Hepatocyte (in vitro differentiated cells): ENCODE measurements around the gene COX5A. TPM values are rescaled to one million over a fixed set of nuclear protein-coding genes. Genes with fewer than 3 reads are reported as not detected.
"Not testable (repeated sequence)": the region's sequence is repeated elsewhere in the genome, so short reads cannot be mapped to it uniquely, and the experiment has no call there.

Experiments
- DNase-seq: peaks from one replicate; pipeline ENCODE4 v3.0.0-alpha.2; 2016; ENCODE audit warnings: low spot score
- H2AFZ ChIP-seq: fragments of 200-600 bp; sonication (generic); 2 replicates; pipeline ENCODE4 v1.6.0; 2016; ENCODE audit warnings: antibody characterized with exemption, mild to moderate bottlenecking
- H3K27ac ChIP-seq: fragments of 200-600 bp; sonication (generic); 2 replicates; pipeline ENCODE4 v1.5.1; 2016; ENCODE audit warnings: mild to moderate bottlenecking
- H3K27me3 ChIP-seq: fragments of 200-600 bp; sonication (generic); 2 replicates; pipeline ENCODE4 v1.6.1; 2016
- H3K36me3 ChIP-seq: fragments of 200-600 bp; sonication (generic); replicated peaks from 2 replicates; pipeline ENCODE4 v1.5.1; 2016; ENCODE audit warnings: low read depth; ENCODE audit not compliant: insufficient read depth
- H3K4me1 ChIP-seq: fragments of 200-600 bp; sonication (generic); 2 replicates; pipeline ENCODE4 v1.5.1; 2016; ENCODE audit warnings: mild to moderate bottlenecking, moderate library complexity; ENCODE audit not compliant: insufficient read depth
- H3K4me2 ChIP-seq: fragments of 200-600 bp; sonication (generic); 2 replicates; pipeline ENCODE4 v1.6.0; 2016
- H3K4me3 ChIP-seq: fragments of 200-600 bp; sonication (generic); 2 replicates; pipeline ENCODE4 v1.5.1; 2016; ENCODE audit warnings: mild to moderate bottlenecking
- H3K79me2 ChIP-seq: fragments of 200-600 bp; sonication (generic); 2 replicates; pipeline ENCODE4 v1.6.0; 2017; ENCODE audit warnings: mild to moderate bottlenecking
- H3K9me2 ChIP-seq: fragments of 200-600 bp; sonication (generic); replicated peaks from 2 replicates; pipeline ENCODE4 v1.6.0; 2017; ENCODE audit warnings: mild to moderate bottlenecking; ENCODE audit not compliant: insufficient read depth
- H3K9me3 ChIP-seq: fragments of 200-600 bp; sonication (generic); 2 replicates; pipeline ENCODE4 v1.5.1; 2016; ENCODE audit warnings: low read depth, mild to moderate bottlenecking
- H4K20me1 ChIP-seq: fragments of 200-600 bp; sonication (generic); 2 replicates; pipeline ENCODE4 v1.6.0; 2016; ENCODE audit warnings: mild to moderate bottlenecking; ENCODE audit not compliant: insufficient read depth, poor library complexity, severe bottlenecking
- EZH2 ChIP-seq: fragments of 200-600 bp; sonication (generic); IDR thresholded peaks from 2 replicates; pipeline ENCODE4 v1.6.1; 2016; ENCODE audit warnings: antibody characterized with exemption, mild to moderate bottlenecking, borderline replicate concordance
- EZH2phosphoT487 ChIP-seq: fragments of 200-600 bp; sonication (generic); IDR thresholded peaks from one replicate; pipeline ENCODE4 v1.6.1; 2018; ENCODE audit warnings: antibody characterized with exemption, mild to moderate bottlenecking, low read depth, moderate library complexity; ENCODE audit not compliant: unreplicated experiment, severe bottlenecking
- WGBS: methylation state at CpG from one replicate; pipeline ENCODE4 v1.1.6; 2016; ENCODE audit warnings: low lambda C conversion rate; ENCODE audit errors: missing lambda C conversion rate; 5-methylcytosine and 5-hydroxymethylcytosine counted together
- polyA plus RNA-seq: library from polyadenylated mRNA; unstranded; fragments of >200 nt; fragmentation: Nextera tagmentation; extraction: Ambion mirVana; gene quantifications from 2 replicates; pipeline ENCODE4 v1.2.1, GENCODE V29; 2016
- total RNA-seq: library from RNA; depleted of rRNA; stranded (reverse); fragments of >200 nt; gene quantifications from 2 replicates; pipeline ENCODE4 v1.2.3, GENCODE V29; 2014
- TF ChIP-seq, protein P1 (sequence below): fragments of 200-600 bp; sonication (generic); IDR thresholded peaks from 2 replicates; pipeline ENCODE4 v1.5.1; 2016; ENCODE audit warnings: antibody characterized with exemption, mild to moderate bottlenecking; ENCODE audit not compliant: poor library complexity

The COX5A gene
- total and polyA plus RNA-seq, 2 experiments from 2014 or later, result 151 to 449 TPM

GRCh38 chr15:74888716-74889115 is 49.2 kb downstream of the COX5A start:
- Histone ChIP-seq H3K9me3 (no peaks in the 10 kb centered on the region), H3K4me1 (peaks cover 9% of the 10 kb centered on the region), H3K27me3 (no peaks in the 10 kb centered on the region), H3K36me3 (no peaks in the 10 kb centered on the region), H3K9me2 (no peaks in the 10 kb centered on the region), H3K4me2 (no peak overlapping the region), H2AFZ (no peak overlapping the region), H4K20me1 (no peaks in the 10 kb centered on the region), H3K4me3 (no peak overlapping the region), H3K79me2 (peaks cover 6% of the 10 kb centered on the region), H3K27ac (peak overlapping the region; percentile 23)
- no peak for TF ChIP-seq EZH2phosphoT487
- TF ChIP-seq, protein P1, sequence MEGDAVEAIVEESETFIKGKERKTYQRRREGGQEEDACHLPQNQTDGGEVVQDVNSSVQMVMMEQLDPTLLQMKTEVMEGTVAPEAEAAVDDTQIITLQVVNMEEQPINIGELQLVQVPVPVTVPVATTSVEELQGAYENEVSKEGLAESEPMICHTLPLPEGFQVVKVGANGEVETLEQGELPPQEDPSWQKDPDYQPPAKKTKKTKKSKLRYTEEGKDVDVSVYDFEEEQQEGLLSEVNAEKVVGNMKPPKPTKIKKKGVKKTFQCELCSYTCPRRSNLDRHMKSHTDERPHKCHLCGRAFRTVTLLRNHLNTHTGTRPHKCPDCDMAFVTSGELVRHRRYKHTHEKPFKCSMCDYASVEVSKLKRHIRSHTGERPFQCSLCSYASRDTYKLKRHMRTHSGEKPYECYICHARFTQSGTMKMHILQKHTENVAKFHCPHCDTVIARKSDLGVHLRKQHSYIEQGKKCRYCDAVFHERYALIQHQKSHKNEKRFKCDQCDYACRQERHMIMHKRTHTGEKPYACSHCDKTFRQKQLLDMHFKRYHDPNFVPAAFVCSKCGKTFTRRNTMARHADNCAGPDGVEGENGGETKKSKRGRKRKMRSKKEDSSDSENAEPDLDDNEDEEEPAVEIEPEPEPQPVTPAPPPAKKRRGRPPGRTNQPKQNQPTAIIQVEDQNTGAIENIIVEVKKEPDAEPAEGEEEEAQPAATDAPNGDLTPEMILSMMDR, result no peak
- TF ChIP-seq EZH2, result no peak
- no peak for DNase-seq
- WGBS, result 90% methylated on average over 4 of the region's 4 CpGs

DNA sequence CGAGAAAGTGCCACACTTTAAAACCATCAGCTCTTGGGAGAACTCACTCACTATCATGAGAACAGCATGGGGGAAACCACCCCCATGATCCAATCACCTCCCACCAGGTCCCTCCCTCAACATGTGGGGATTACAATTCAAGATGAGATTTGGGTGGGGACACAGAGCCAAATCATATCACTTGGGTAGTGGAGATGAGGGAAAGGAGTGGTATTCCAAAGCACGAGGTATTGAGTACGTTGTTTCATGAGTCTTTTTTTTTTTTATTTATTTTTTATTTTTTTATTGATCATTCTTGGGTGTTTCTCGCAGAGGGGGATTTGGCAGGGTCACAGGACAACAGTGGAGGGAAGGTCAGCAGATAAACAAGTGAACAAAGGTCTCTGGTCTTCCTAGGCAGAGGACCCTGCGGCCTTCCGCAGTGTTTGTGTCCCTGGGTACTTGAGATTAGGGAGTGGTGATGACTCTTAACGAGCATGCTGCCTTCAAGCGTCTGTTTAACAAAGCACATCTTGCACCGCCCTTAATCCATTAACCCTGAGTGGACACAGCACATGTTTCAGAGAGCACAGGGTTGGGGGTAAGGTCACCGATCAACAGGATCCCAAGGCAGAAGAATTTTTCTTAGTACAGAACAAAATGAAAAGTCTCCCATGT is 50.2 kb downstream of the COX5A start:
- not testable (repeated sequence) for DNase-seq, H3K9me2 ChIP-seq, H3K79me2 ChIP-seq, H4K20me1 ChIP-seq, H3K27me3 ChIP-seq, H3K36me3 ChIP-seq, H3K4me2 ChIP-seq, H3K4me3 ChIP-seq, H3K27ac ChIP-seq, H3K4me1 ChIP-seq, H2AFZ ChIP-seq, H3K9me3 ChIP-seq
- WGBS, result 54% methylated on average over 9 of the region's 10 CpGs

DNA sequence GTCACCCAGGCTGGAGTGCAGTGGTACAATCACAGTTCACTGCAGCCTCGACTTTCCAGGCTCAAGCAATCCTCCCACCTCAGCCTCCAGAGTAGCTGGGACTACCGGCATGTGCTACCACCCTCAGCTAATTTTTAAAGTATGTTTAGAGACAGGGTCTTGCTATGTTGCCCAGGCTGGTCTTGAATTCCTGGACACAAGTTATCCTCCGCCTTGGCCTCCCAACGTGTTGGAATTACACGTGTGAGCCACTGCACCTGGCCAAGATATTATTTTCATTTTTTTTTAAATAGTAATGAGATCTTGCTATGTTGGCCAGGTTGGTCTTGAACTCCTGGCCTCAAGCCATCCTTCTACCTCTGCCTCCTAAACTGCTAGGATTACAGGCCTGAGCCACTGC is 52.4 kb downstream of the COX5A start:
- 93% methylated on average over 5 of the region's 5 CpGs for WGBS
- TF ChIP-seq EZH2 (no peak), EZH2phosphoT487 (no peak)
- TF ChIP-seq, protein P1, result no peak
- no peaks in the 10 kb centered on the region for H3K36me3 ChIP-seq

GRCh38 chr15:74884428-74885223 is 53.2 kb downstream of the COX5A start:
- TF ChIP-seq, protein P1, result no peak
- TF ChIP-seq EZH2 (no peak), EZH2phosphoT487 (no peak)
- H2AFZ ChIP-seq, result no peak overlapping the region

More for the DNA sequence above, 52.4 kb downstream of the COX5A start:
- no peaks in the 10 kb centered on the region for H3K27me3 ChIP-seq
- no peak for DNase-seq
- H3K27ac ChIP-seq, result no peak overlapping the region
- no peak overlapping the region for H3K4me3 ChIP-seq
- H3K9me2 ChIP-seq, result no peaks in the 10 kb centered on the region
- H3K9me3 ChIP-seq, result no peaks in the 10 kb centered on the region
- H2AFZ ChIP-seq, result no peak overlapping the region
- peaks cover 5% of the 10 kb centered on the region for H3K79me2 ChIP-seq
- H3K4me1 ChIP-seq, result peaks cover 9% of the 10 kb centered on the region
- no peaks in the 10 kb centered on the region for H4K20me1 ChIP-seq
- no peak overlapping the region for H3K4me2 ChIP-seq

More at GRCh38 chr15:74884428-74885223, 53.2 kb downstream of the COX5A start:
- peaks cover 8% of the 10 kb centered on the region for H3K4me1 ChIP-seq
- H3K79me2 ChIP-seq, result no peaks in the 10 kb centered on the region
- H3K27me3 ChIP-seq, result no peaks in the 10 kb centered on the region
- H3K27ac ChIP-seq, result no peak overlapping the region
- no peak overlapping the region for H3K4me3 ChIP-seq
- H3K36me3 ChIP-seq, result no peaks in the 10 kb centered on the region
- H4K20me1 ChIP-seq, result no peaks in the 10 kb centered on the region
- H3K9me3 ChIP-seq, result no peaks in the 10 kb centered on the region
- no peaks in the 10 kb centered on the region for H3K9me2 ChIP-seq
- 78% methylated on average over 4 of the region's 4 CpGs for WGBS
- no peak overlapping the region for H3K4me2 ChIP-seq
- no peak for DNase-seq
